Caco-2 (cell line): ENCODE data around the gene TAF6L. TPM values are rescaled to one million over a fixed set of nuclear protein-coding genes. Genes with fewer than 3 reads are reported as not detected.

Source experiments
- Bru-seq: library from RNA; stranded (reverse); fragments of 400-500 nt; gene quantifications from one replicate; lab custom pipeline; 2021; lab: Mats Ljungman, UMichigan
- BruChase-seq, 2 experiments: library from RNA; stranded (reverse); fragments of 400-500 nt; gene quantifications; one replicate each; lab custom pipeline; 2021; lab: Mats Ljungman, UMichigan
- BruUV-seq: library from RNA; stranded (reverse); fragments of 400-500 nt; replicated peaks from 2 replicates; lab custom pipeline; 2021; lab: Mats Ljungman, UMichigan
- CTCF ChIA-PET: fragments of 300-600 bp; sonication (Branson Sonifier 250); formaldehyde crosslinking; loops from one replicate; lab custom pipeline; 2022; ENCODE audit warnings: antibody characterized with exemption; lab: Charles Lee
- POLR2A ChIA-PET: fragments of 300-600 bp; sonication (Branson Sonifier 250); formaldehyde crosslinking; loops from one replicate; lab custom pipeline; 2022; ENCODE audit warnings: antibody characterized with exemption; lab: Charles Lee
- DNase-seq, 2 experiments: peaks; one replicate each; pipeline versions ENCODE4 v3.0.0 to v3.0.0-alpha.2; 2020 to 2022
- H3K27me3 ChIP-seq: replicated peaks from 2 replicates; pipeline ENCODE4 v1.6.0; 2011; ENCODE audit warnings: low read length; ENCODE audit not compliant: control insufficient read depth, insufficient read depth
- H3K36me3 ChIP-seq: 2 replicates; pipeline ENCODE4 v1.5.1; 2011; ENCODE audit warnings: low read length; ENCODE audit not compliant: control insufficient read depth, insufficient read depth
- H3K4me1 ChIP-seq: fragments of 250-450 bp; sonication (Bioruptor Pico); 2 replicates; pipeline ENCODE4 v1.5.1; 2020; ENCODE audit warnings: mild to moderate bottlenecking
- H3K4me3 ChIP-seq: 2 replicates; pipeline ENCODE4 v1.5.1; 2011; ENCODE audit warnings: low read depth, mild to moderate bottlenecking, control low read depth, low read length
- H3K9me3 ChIP-seq: fragments of 250-450 bp; sonication (Bioruptor Pico); 2 replicates; pipeline ENCODE4 v1.5.1; 2020; ENCODE audit warnings: mild to moderate bottlenecking, moderate library complexity
- H3K27ac Mint-ChIP-seq: one replicate; pipeline ENCODE4 v1.8.0; 2022; ENCODE audit warnings: mixed read lengths; ENCODE audit not compliant: unreplicated experiment
- H3K27me3 Mint-ChIP-seq: one replicate; pipeline ENCODE4 v1.8.0; 2022; ENCODE audit warnings: mixed read lengths; ENCODE audit not compliant: insufficient read depth, unreplicated experiment
- H3K36me3 Mint-ChIP-seq: one replicate; pipeline ENCODE4 v1.8.0; 2022; ENCODE audit warnings: mild to moderate bottlenecking, mixed read lengths; ENCODE audit not compliant: insufficient read depth, unreplicated experiment
- H3K4me1 Mint-ChIP-seq: one replicate; pipeline ENCODE4 v1.8.0; 2022; ENCODE audit warnings: low read depth, mixed read lengths; ENCODE audit not compliant: unreplicated experiment
- H3K4me3 Mint-ChIP-seq: one replicate; pipeline ENCODE4 v1.8.0; 2022; ENCODE audit warnings: mild to moderate bottlenecking, moderate library complexity, mixed read lengths; ENCODE audit not compliant: unreplicated experiment
- H3K9me3 Mint-ChIP-seq: one replicate; pipeline ENCODE4 v1.8.0; 2022; ENCODE audit warnings: mixed read lengths; ENCODE audit not compliant: unreplicated experiment
- CTCF ChIP-seq, 2 experiments: fragments of 200-600 bp in 1 of 2; IDR thresholded peaks; 1 replicate in 1 of 2; 2 replicates in 1 of 2; pipeline versions ENCODE4 v1.5.1 to v1.8.0; 2011 to 2022; ENCODE audit warnings: antibody characterized with exemption in 1 of 2, control low read depth in 1 of 2, inconsistent platforms in 1 of 2, low read depth in 1 of 2, low read length in 1 of 2, mild to moderate bottlenecking in 1 of 2, moderate library complexity in 1 of 2; ENCODE audit not compliant: insufficient read depth in 1 of 2, severe bottlenecking in 1 of 2, unreplicated experiment in 1 of 2
- intact Hi-C: fragments of 100-400 bp; cut with micrococcal nuclease; formaldehyde crosslinking; loops from one replicate; pipeline ENCODE4 v1.10.0; 2022; ENCODE audit not compliant: unreplicated experiment
- long read RNA-seq: library from polyadenylated mRNA; stranded (forward); transcript quantifications from one replicate; pipeline ENCODE4 v2.0.0, GENCODE V29; 2022
- total RNA-seq: library from RNA; stranded (reverse); gene quantifications from 2 replicates; pipeline ENCODE4 v1.2.3, GENCODE V29; 2022

TAF6L gene
- total RNA-seq, result 26.8 and 30.1 TPM in 2 replicates
- percentile 55 among the genes with signal in this experiment for Bru-seq, nascent RNA
- percentile 61 among the genes with signal in this experiment for BruChase-seq, experiment 1, labeled RNA remaining after a 2-hour chase
- BruChase-seq, experiment 2, labeled RNA remaining after a 6-hour chase, result percentile 61 among the genes with signal in this experiment
- long read RNA-seq, transcript TAF6L-201 (11 exons, 2,116 nt), result major isoform, 39 of 69 reads
- long read RNA-seq, partial matches to known transcripts, result 13 of 69 reads
- long read RNA-seq, other reads (novel, unspliced or antisense), result 17 of 69 reads

GRCh38 chr11:62771144-62772021 lies at the start of gene TAF6L:
TAF6L (plus strand) TSS chr11:62771396; CDS start chr11:62775784, 4,388 bp downstream.
- intact Hi-C loops, result loop anchor here (1.0 to 2.0 kb wide), 2 partner anchors 15 to 43 kb away; partner anchors contain the start of gene TTC9C
- TF ChIP-seq CTCF (IDR thresholded peaks at IDR 0.05; ENCODE audit: insufficient read depth in 1 of 2, low read depth in 1 of 2, low read length in 1 of 2, severe bottlenecking in 1 of 2, unreplicated experiment in 1 of 2), result no peak
- Mint-ChIP-seq H3K9me3 (no peaks in the 10 kb centered on the region), H3K36me3 (peaks cover 45% of the 10 kb centered on the region), H3K4me1 (no peaks in the 10 kb centered on the region), H3K27me3 (no peaks in the 10 kb centered on the region), H3K27ac (peak within 1 kb of the TSS; percentile 99), H3K4me3 (peak within 1 kb of the TSS; percentile 92)
- Histone ChIP-seq H3K4me3 (peak within 1 kb of the TSS; percentile 81), H3K9me3 (no peaks in the 10 kb centered on the region), H3K36me3 (peaks cover 3% of the 10 kb centered on the region; the same call in 1 of the 2 replicates), H3K4me1 (peaks cover 6% of the 10 kb centered on the region), H3K27me3 (no peaks in the 10 kb centered on the region)
- ChIA-PET CTCF (interaction anchor here (0.5 to 4.1 kb wide), 12 partner anchors 10 to 249 kb away, joined by 3 to 25 read pairs (median 4); partner anchors contain the start of genes C11orf98, POLR2G, TMEM179B and TUT1), POLR2A (interaction anchor here (0.6 to 2.4 kb wide), 12 partner anchors 10 to 110 kb away, joined by 3 to 21 read pairs (median 6); partner anchors contain the start of genes HNRNPUL2, LBHD1, POLR2G and TMEM179B)
- TSS peak; percentile 74 for BruUV-seq
- DNase-seq, result peak; percentile 97 to 99

- ChIA-PET POLR2A (no interaction called here), CTCF (no interaction called here)
- BruUV-seq, result TSS peak; percentile 26
- intact Hi-C loops, result loop anchor here (1.0 to 10.0 kb wide), 3 partner anchors 9 to 133 kb away; no protein-coding TSS in a partner anchor
- DNase-seq, result peak; percentile 73 to 80
- Histone ChIP-seq H3K36me3 (peaks cover 14% of the 10 kb centered on the region), H3K4me1 (peaks cover 23% of the 10 kb centered on the region), H3K9me3 (no peaks in the 10 kb centered on the region), H3K27me3 (no peaks in the 10 kb centered on the region), H3K4me3 (no peak overlapping the region)
- H3K4me1 Mint-ChIP-seq, result peaks cover 36% of the 10 kb centered on the region
- TF ChIP-seq CTCF (IDR thresholded peaks at IDR 0.05; ENCODE audit: insufficient read depth in 1 of 2, low read depth in 1 of 2, low read length in 1 of 2, severe bottlenecking in 1 of 2, unreplicated experiment in 1 of 2), result peak; percentile 49 to 54
- peak overlapping the region; percentile 37 for H3K27ac Mint-ChIP-seq
- peak overlapping the region; percentile 25 for H3K4me3 Mint-ChIP-seq
- H3K36me3 Mint-ChIP-seq, result peaks cover 100% of the 10 kb centered on the region
- no peaks in the 10 kb centered on the region for H3K27me3 Mint-ChIP-seq
- H3K9me3 Mint-ChIP-seq, result no peaks in the 10 kb centered on the region
These were observed 49.2 kb upstream of the TAF6L start for GRCh38 chr11:62721994-62722393.

GRCh38 chr11:62724171-62724570 lies 47.0 kb upstream of the TAF6L start:
- Mint-ChIP-seq H3K27me3 (no peaks in the 10 kb centered on the region), H3K9me3 (no peaks in the 10 kb centered on the region), H3K36me3 (peaks cover 100% of the 10 kb centered on the region), H3K4me3 (peak overlapping the region; percentile 99), H3K27ac (no peak overlapping the region), H3K4me1 (peaks cover 30% of the 10 kb centered on the region)
- intact Hi-C loops, result loop anchor here (10.0 kb wide), 1 partner anchor 131 kb away; no protein-coding TSS in a partner anchor
- POLR2A ChIA-PET, result no interaction called here
- Histone ChIP-seq H3K27me3 (no peaks in the 10 kb centered on the region), H3K4me1 (peaks cover 23% of the 10 kb centered on the region), H3K9me3 (no peaks in the 10 kb centered on the region), H3K36me3 (peaks cover 10% of the 10 kb centered on the region), H3K4me3 (no peak overlapping the region)
- CTCF ChIA-PET, result no interaction called here
- no peak for TF ChIP-seq CTCF (IDR thresholded peaks at IDR 0.05; ENCODE audit: insufficient read depth in 1 of 2, low read depth in 1 of 2, low read length in 1 of 2, severe bottlenecking in 1 of 2, unreplicated experiment in 1 of 2)
- no TSS peak for BruUV-seq
- no peak for DNase-seq
